Glutamatergic neuron (in vitro differentiated cells): ENCODE measurements around the gene ABHD14A. TPM values are rescaled to one million over a fixed set of nuclear protein-coding genes. Genes with fewer than 3 reads are reported as not detected.

ENCODE experiments used
- DNase-seq: peaks from one replicate; pipeline ENCODE4 v3.0.0; 2022
- H3K27ac Mint-ChIP-seq: one replicate; pipeline ENCODE4 v1.8.0; 2020; ENCODE audit warnings: mild to moderate bottlenecking, mixed read lengths, inconsistent platforms; ENCODE audit not compliant: unreplicated experiment
- H3K27me3 Mint-ChIP-seq: one replicate; pipeline ENCODE4 v1.8.0; 2020; ENCODE audit warnings: mild to moderate bottlenecking, moderate library complexity, mixed read lengths, inconsistent platforms; ENCODE audit not compliant: unreplicated experiment
- H3K36me3 Mint-ChIP-seq: one replicate; pipeline ENCODE4 v1.8.0; 2020; ENCODE audit warnings: mild to moderate bottlenecking, mixed read lengths, inconsistent platforms; ENCODE audit not compliant: unreplicated experiment
- H3K4me1 Mint-ChIP-seq: one replicate; pipeline ENCODE4 v1.8.0; 2020; ENCODE audit warnings: mild to moderate bottlenecking, low read depth, mixed read lengths, inconsistent platforms; ENCODE audit not compliant: unreplicated experiment
- H3K4me3 Mint-ChIP-seq: one replicate; pipeline ENCODE4 v1.8.0; 2020; ENCODE audit warnings: mild to moderate bottlenecking, mixed read lengths, inconsistent platforms; ENCODE audit not compliant: unreplicated experiment
- H3K9me3 Mint-ChIP-seq: one replicate; pipeline ENCODE4 v1.8.0; 2020; ENCODE audit warnings: mild to moderate bottlenecking, moderate library complexity, mixed read lengths, inconsistent platforms; ENCODE audit not compliant: unreplicated experiment
- CTCF ChIP-seq: fragments of 200-600 bp; sonication (generic); IDR thresholded peaks from one replicate; pipeline ENCODE4 v1.5.0; 2021; ENCODE audit not compliant: partially characterized antibody, unreplicated experiment
- total RNA-seq: library from RNA; stranded (reverse); fragmentation: NEBNext Ultra II Directional; extraction: Animal tissue kit (Norgen Biotek cat#: 25700); gene quantifications from one replicate; pipeline ENCODE4 v1.2.1, GENCODE V29; 2021; ENCODE audit not compliant: unreplicated experiment

ABHD14A gene
- total RNA-seq, 1 donor from 2014 or later = 12.7 TPM

DNA sequence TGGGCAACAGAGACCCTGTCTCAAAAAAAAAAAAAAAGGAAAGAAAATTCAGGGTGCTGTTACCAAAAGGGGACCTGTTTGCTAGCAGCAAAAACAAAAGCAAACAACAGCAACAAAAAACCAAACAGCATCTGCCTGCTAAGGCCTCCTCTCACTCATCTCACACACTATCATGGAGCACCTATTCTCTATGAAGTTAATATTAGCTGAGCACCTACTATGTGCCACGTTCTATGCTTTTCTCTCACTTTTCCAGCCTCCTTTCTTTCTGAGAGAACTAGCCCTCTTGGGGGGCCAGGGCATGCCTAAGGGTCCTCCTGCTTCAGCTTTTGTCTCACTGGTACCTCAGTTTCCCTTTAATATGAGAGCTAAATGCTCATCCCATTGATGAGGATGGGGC, 20.2 kb upstream of the ABHD14A start:
- Mint-ChIP-seq H3K9me3 (peaks cover 31% of the 10 kb centered on the region), H3K4me3 (no peak overlapping the region), H3K27ac (no peak overlapping the region), H3K4me1 (peaks cover 21% of the 10 kb centered on the region), H3K36me3 (peaks cover 5% of the 10 kb centered on the region), H3K27me3 (peaks cover 24% of the 10 kb centered on the region)
- no peak for TF ChIP-seq CTCF
- no peak for DNase-seq

DNA sequence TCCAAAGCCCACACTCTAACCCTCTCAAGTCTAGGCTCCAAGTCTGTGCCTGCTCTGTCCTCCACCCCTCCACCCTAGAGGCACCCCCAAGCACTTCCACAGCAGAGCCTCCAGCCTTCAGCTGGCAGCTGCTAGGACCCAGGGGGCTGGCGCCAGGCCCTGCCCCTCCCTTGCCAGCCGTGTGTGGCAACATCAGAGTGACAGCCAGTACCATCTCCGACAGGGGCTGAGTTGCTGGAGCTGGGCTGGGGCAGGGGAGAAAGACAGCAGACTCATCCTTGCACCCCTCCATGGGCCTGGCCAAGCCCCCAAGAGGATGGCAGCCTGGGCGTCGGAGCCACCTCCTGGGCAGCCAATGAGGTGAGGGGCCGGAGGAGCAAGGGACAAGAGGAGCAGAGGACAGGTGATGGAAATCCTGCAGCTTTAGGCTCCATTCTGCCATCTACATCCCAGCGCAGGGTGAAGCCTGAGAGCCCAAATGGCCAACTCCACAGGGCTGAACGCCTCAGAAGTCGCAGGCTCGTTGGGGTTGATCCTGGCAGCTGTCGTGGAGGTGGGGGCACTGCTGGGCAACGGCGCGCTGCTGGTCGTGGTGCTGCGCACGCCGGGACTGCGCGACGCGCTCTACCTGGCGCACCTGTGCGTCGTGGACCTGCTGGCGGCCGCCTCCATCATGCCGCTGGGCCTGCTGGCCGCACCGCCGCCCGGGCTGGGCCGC, 19.5 kb upstream of the ABHD14A start, which contains the start of gene GPR62:
Gene GPR62, plus strand, starts transcription at position 207 of the 718 bp plus-strand sequence. Its CDS starts 272 bp downstream, at position 479.
- Mint-ChIP-seq H3K9me3 (peaks cover 30% of the 10 kb centered on the region), H3K36me3 (peaks cover 5% of the 10 kb centered on the region), H3K4me1 (peaks cover 24% of the 10 kb centered on the region), H3K27ac (peak within 1 kb of the TSS; percentile 33), H3K4me3 (no peak within 1 kb of the TSS), H3K27me3 (peaks cover 25% of the 10 kb centered on the region)
- no peak for DNase-seq
- no peak for TF ChIP-seq CTCF

GRCh38 chr3:51955893-51956770, 18.7 kb upstream of the ABHD14A start:
- Mint-ChIP-seq H3K4me3 (peak overlapping the region; percentile 46), H3K36me3 (peaks cover 5% of the 10 kb centered on the region), H3K27me3 (peaks cover 31% of the 10 kb centered on the region)

GRCh38 chr3:51957520-51958205, 17.2 kb upstream of the ABHD14A start:
- TF ChIP-seq CTCF = no peak
- Mint-ChIP-seq H3K9me3 (peaks cover 38% of the 10 kb centered on the region), H3K4me1 (peaks cover 41% of the 10 kb centered on the region), H3K27ac (no peak overlapping the region), H3K27me3 (peaks cover 33% of the 10 kb centered on the region), H3K4me3 (no peak overlapping the region), H3K36me3 (peaks cover 5% of the 10 kb centered on the region)
- no peak for DNase-seq

More at GRCh38 chr3:51955893-51956770, 18.7 kb upstream of the ABHD14A start:
- DNase-seq = peak; percentile 71
- Mint-ChIP-seq H3K9me3 (peaks cover 34% of the 10 kb centered on the region), H3K4me1 (peaks cover 28% of the 10 kb centered on the region), H3K27ac (no peak overlapping the region)
- peak; percentile 66 for TF ChIP-seq CTCF
